Ascending aorta (tissue), 2 donors: ENCODE results near the gene PLXNA2. TPM values are rescaled to one million over a fixed set of nuclear protein-coding genes. Genes with fewer than 3 reads are reported as not detected.

Experiments
- DNase-seq, 2 donors: peaks; one replicate each; pipeline ENCODE4 v3.0.0-alpha.2; 2019; ENCODE audit warnings: low spot score in 2 of 2
- H3K27ac ChIP-seq, 2 donors: fragments of 200-600 bp; sonication (generic); one replicate each; pipeline ENCODE4 v1.5.1; 2016 to 2017; ENCODE audit warnings: mild to moderate bottlenecking in 1 of 2
- H3K27me3 ChIP-seq: fragments of 200-600 bp; sonication (generic); one replicate; pipeline ENCODE4 v1.5.1; 2017
- H3K36me3 ChIP-seq, 2 donors: fragments of 200-600 bp; sonication (generic); one replicate each; pipeline ENCODE4 v1.5.1; 2016
- H3K4me1 ChIP-seq, 2 donors: fragments of 200-600 bp; sonication (generic); one replicate each; pipeline ENCODE4 v1.5.1; 2016 to 2017; ENCODE audit warnings: mild to moderate bottlenecking in 1 of 2
- H3K4me3 ChIP-seq, 2 donors: fragments of 200-600 bp; sonication (generic); one replicate each; pipeline ENCODE4 v1.5.1; 2016 to 2017; ENCODE audit warnings: mild to moderate bottlenecking in 1 of 2
- H3K9me3 ChIP-seq, 2 donors: fragments of 200-600 bp; sonication (generic); one replicate each; pipeline ENCODE4 v1.5.1; 2016
- CTCF ChIP-seq, 3 experiments: fragments of 200-600 bp in 2 of 3; fragments of 450-650 bp in 1 of 3; sonication (generic) in 2 of 3; IDR thresholded peaks; one replicate each; pipeline ENCODE4 v1.5.1; 2016 to 2019; ENCODE audit warnings: antibody characterized with exemption in 3 of 3, mild to moderate bottlenecking in 1 of 3, moderate library complexity in 1 of 3
- intact Hi-C: fragments of 100-400 bp; cut with DNase I; formaldehyde crosslinking; loops from one replicate; pipeline ENCODE4 v1.15.1; 2023
- total RNA-seq: library from RNA; depleted of rRNA; stranded (reverse); fragments of >200 nt; gene quantifications from one replicate; pipeline ENCODE4 v1.1.0, GENCODE V29; 2016

The PLXNA2 gene
- total RNA-seq, 1 donor from 2014 or later, result 33.0 TPM

DNA sequence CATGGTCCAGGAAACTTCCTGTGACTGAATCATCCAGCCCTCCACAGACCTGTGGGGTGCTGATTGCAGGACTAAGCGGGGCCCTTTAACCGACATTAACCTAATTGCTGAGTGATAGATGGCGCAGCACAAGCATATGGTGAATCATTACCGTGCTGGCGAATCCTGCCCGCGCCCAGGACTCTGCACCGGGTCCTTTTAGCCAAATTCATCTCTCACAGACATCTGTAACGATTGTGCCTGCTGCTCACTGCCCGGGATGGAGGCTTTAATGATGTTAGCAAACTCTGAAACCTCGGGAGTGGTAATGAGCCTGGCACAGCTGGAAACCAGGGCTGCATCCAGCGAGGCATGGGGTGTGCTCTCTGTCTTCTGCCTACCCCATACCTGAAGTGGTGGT, 185.9 kb downstream of the PLXNA2 start:
- Histone ChIP-seq H3K9me3 (no peaks in the 10 kb centered on the region), H3K4me3 (no peak overlapping the region), H3K4me1 (no peaks in the 10 kb centered on the region), H3K27me3 (no peaks in the 10 kb centered on the region), H3K27ac (no peak overlapping the region), H3K36me3 (peaks cover 11 to 57% of the 10 kb centered on the region in 2 donors)
- DNase-seq, result no peak
- intact Hi-C loops, result no loop called here
- TF ChIP-seq CTCF (IDR thresholded peaks at IDR 0.05), result no peak

GRCh38 chr1:208057056-208057455, 187.1 kb downstream of the PLXNA2 start:
- H3K27me3 ChIP-seq, result no peaks in the 10 kb centered on the region
- peaks cover 22 to 68% of the 10 kb centered on the region in 2 donors for H3K36me3 ChIP-seq
- H3K27ac ChIP-seq, result no peak overlapping the region
- intact Hi-C loops, result no loop called here
- TF ChIP-seq CTCF (IDR thresholded peaks at IDR 0.05), result no peak
- H3K4me3 ChIP-seq, result no peak overlapping the region
- H3K4me1 ChIP-seq, result no peaks in the 10 kb centered on the region
- no peak for DNase-seq
- no peaks in the 10 kb centered on the region for H3K9me3 ChIP-seq

- Histone ChIP-seq H3K27ac (no peak overlapping the region), H3K27me3 (no peaks in the 10 kb centered on the region), H3K36me3 (peaks cover 33 to 76% of the 10 kb centered on the region in 2 donors), H3K4me1 (no peaks in the 10 kb centered on the region), H3K9me3 (no peaks in the 10 kb centered on the region), H3K4me3 (no peak overlapping the region)
- intact Hi-C loops, result no loop called here
- no peak for TF ChIP-seq CTCF (IDR thresholded peaks at IDR 0.05)
- DNase-seq, result no peak
These were observed 188.6 kb downstream of the PLXNA2 start for GRCh38 chr1:208055535-208055934.

GRCh38 chr1:208054911-208055379, 189.2 kb downstream of the PLXNA2 start:
- H3K9me3 ChIP-seq, result no peaks in the 10 kb centered on the region
- H3K27ac ChIP-seq, result no peak overlapping the region
- peaks cover 33 to 77% of the 10 kb centered on the region in 2 donors for H3K36me3 ChIP-seq
- H3K4me1 ChIP-seq, result no peaks in the 10 kb centered on the region
- DNase-seq, result no peak
- no peak for TF ChIP-seq CTCF (IDR thresholded peaks at IDR 0.05)
- H3K27me3 ChIP-seq, result no peaks in the 10 kb centered on the region
- intact Hi-C loops, result no loop called here
- no peak overlapping the region for H3K4me3 ChIP-seq

GRCh38 chr1:208054485-208054884, 189.7 kb downstream of the PLXNA2 start:
- no peak overlapping the region for H3K27ac ChIP-seq
- intact Hi-C loops, result no loop called here
- H3K4me3 ChIP-seq, result no peak overlapping the region
- H3K27me3 ChIP-seq, result no peaks in the 10 kb centered on the region
- H3K36me3 ChIP-seq, result peaks cover 33 to 75% of the 10 kb centered on the region in 2 donors
- H3K4me1 ChIP-seq, result no peaks in the 10 kb centered on the region
- H3K9me3 ChIP-seq, result no peaks in the 10 kb centered on the region
- no peak for TF ChIP-seq CTCF (IDR thresholded peaks at IDR 0.05)
- no peak for DNase-seq

DNA sequence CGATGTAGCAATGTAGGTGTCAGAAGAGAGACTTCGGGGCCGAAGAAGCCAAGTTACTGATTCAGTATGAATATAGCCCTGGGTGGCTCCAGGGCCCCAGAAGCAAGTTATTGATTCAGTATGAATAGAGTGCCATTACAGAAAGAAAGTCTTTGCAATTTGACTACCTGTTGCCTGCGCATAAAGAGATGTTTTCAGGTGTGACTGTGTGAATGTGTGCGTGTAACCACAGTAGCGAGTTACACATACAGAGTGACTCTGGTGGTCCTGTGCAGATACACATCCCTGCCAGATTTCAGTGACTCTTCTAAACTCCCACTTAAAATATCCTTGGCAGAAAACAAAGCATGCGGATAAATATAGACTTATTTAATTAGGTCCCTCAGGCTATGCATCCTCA, 190.5 kb downstream of the PLXNA2 start:
- Histone ChIP-seq H3K9me3 (no peaks in the 10 kb centered on the region), H3K27ac (no peak overlapping the region), H3K4me1 (no peaks in the 10 kb centered on the region), H3K36me3 (peaks cover 33 to 66% of the 10 kb centered on the region in 2 donors), H3K4me3 (no peak overlapping the region), H3K27me3 (no peaks in the 10 kb centered on the region)
- TF ChIP-seq CTCF (IDR thresholded peaks at IDR 0.05), result no peak
- DNase-seq, result no peak
- intact Hi-C loops, result no loop called here
